ENCODE results near the gene SUGT1.

DNA sequence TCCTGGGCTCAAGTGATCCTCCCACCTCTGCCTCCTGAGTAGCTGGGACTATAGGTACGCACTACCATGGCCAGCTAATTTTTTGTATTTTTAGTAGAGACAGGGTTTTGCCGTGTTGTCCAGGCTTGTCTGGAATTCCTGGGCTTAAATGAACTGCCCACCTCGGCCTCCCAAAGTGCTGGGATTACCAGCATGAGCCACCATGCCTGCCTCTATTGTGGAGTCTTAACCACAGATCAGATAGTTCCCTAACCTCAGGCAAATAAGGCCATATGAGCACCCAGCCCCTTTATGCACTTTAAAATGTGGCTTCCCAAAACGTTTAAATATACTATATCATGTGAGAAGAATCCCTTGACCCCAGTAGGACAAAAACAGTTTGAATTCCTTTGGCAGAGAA is 70.5 kb downstream of the SUGT1 start:
- TF ChIP-seq, protein P1, sequence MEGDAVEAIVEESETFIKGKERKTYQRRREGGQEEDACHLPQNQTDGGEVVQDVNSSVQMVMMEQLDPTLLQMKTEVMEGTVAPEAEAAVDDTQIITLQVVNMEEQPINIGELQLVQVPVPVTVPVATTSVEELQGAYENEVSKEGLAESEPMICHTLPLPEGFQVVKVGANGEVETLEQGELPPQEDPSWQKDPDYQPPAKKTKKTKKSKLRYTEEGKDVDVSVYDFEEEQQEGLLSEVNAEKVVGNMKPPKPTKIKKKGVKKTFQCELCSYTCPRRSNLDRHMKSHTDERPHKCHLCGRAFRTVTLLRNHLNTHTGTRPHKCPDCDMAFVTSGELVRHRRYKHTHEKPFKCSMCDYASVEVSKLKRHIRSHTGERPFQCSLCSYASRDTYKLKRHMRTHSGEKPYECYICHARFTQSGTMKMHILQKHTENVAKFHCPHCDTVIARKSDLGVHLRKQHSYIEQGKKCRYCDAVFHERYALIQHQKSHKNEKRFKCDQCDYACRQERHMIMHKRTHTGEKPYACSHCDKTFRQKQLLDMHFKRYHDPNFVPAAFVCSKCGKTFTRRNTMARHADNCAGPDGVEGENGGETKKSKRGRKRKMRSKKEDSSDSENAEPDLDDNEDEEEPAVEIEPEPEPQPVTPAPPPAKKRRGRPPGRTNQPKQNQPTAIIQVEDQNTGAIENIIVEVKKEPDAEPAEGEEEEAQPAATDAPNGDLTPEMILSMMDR (conservative IDR thresholded peaks at IDR 0.05 in 1 of 2, IDR thresholded peaks at IDR 0.05 in 1 of 2; ENCODE audit: extremely low read depth in 1 of 2, insufficient read depth in 1 of 2, low read depth in 1 of 2, low read length in 2 of 2), result no peak
- no peak for TF ChIP-seq EZH2 (IDR thresholded peaks at IDR 0.05; ENCODE audit: borderline replicate concordance, low read length)
